Suprapubic skin (tissue), 4 donors: ENCODE data around the gene AGMAT. TPM values are rescaled to one million over a fixed set of nuclear protein-coding genes. Genes with fewer than 3 reads are reported as not detected.

Source experiments
- DNase-seq, 2 donors: peaks; one replicate each; pipeline ENCODE4 v3.0.0-alpha.2; 2019; ENCODE audit warnings: low spot score in 2 of 2
- H3K27ac ChIP-seq: fragments of 200-600 bp; sonication (generic); one replicate; pipeline ENCODE4 v1.5.1; 2019
- H3K27me3 ChIP-seq: fragments of 200-600 bp; sonication (generic); one replicate; pipeline ENCODE4 v1.5.1; 2019
- H3K36me3 ChIP-seq: fragments of 200-600 bp; sonication (generic); one replicate; pipeline ENCODE4 v1.5.1; 2019
- H3K4me1 ChIP-seq: fragments of 200-600 bp; sonication (generic); one replicate; pipeline ENCODE4 v1.5.1; 2019
- H3K4me3 ChIP-seq: fragments of 200-600 bp; sonication (generic); one replicate; pipeline ENCODE4 v1.5.1; 2019; ENCODE audit warnings: mild to moderate bottlenecking
- H3K9me3 ChIP-seq: fragments of 200-600 bp; sonication (generic); one replicate; pipeline ENCODE4 v1.5.1; 2019
- EP300 ChIP-seq: sonication (generic); formaldehyde crosslinking; IDR thresholded peaks from one replicate; pipeline ENCODE4 v1.6.1; 2017; ENCODE audit warnings: antibody characterized with exemption
- POLR2A ChIP-seq, 2 donors: fragments of 450-650 bp; IDR thresholded peaks; one replicate each; pipeline ENCODE4 v1.6.1; 2017; ENCODE audit warnings: antibody characterized with exemption in 2 of 2, mild to moderate bottlenecking in 2 of 2, moderate library complexity in 2 of 2
- POLR2AphosphoS5 ChIP-seq, 3 donors: sonication (generic); formaldehyde crosslinking; IDR thresholded peaks; one replicate each; pipeline ENCODE4 v1.6.1; 2017; ENCODE audit warnings: antibody characterized with exemption in 3 of 3
- WGBS: methylation state at CpG from one replicate; pipeline ENCODE4 v1.1.5; 2018; 5-methylcytosine and 5-hydroxymethylcytosine counted together
- total RNA-seq, 4 donors: library from RNA; depleted of rRNA; stranded (reverse); fragments of >200 nt; gene quantifications; one replicate each; pipeline ENCODE4 v1.1.0, GENCODE V29; 2016
- TF ChIP-seq, protein P1 (sequence below), 2 donors: fragments of 200-600 bp in 1 of 2; fragments of 450-650 bp in 1 of 2; sonication (generic) in 1 of 2; IDR thresholded peaks; one replicate each; pipeline ENCODE4 v1.5.1; 2016 to 2019; ENCODE audit warnings: antibody characterized with exemption in 2 of 2, mild to moderate bottlenecking in 1 of 2, moderate library complexity in 1 of 2

Gene AGMAT
- total RNA-seq, 4 donors from 2014 or later, result 0.72 TPM; not detected in 3

DNA sequence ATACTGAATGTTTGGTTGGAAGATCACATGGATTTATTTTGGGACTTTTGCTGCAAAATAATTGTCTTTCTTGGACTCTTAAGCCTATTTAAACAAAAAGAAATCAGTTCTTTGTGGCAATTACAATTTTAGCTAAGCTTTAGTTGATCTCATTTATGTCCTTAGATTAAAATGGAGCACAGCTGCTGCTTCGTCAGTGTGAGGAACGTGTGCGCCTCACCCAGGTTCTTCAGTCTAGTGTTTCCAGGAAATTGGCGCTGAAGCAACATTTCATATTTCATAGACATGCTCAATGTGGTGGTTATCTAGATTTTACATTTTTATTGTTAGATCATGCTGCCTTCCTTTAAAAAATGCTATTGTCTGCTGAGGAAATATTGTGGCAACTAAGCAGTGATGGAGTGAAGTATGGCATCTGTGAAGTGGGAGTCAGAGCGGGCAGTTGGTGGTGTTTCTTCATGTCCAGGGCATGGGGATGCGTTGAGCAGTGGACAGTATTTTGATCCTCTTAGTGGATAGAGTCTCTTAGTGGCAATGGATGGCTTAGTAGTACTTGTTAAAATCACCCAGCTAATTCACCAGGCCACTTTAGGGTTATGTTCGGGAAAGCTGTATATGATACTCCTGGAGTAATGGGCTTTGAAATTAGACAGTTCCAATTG, 38.0 kb upstream of the AGMAT start:
- DNase-seq, result no peak
- peaks cover 61% of the 10 kb centered on the region for H3K4me1 ChIP-seq
- TF ChIP-seq, protein P1, sequence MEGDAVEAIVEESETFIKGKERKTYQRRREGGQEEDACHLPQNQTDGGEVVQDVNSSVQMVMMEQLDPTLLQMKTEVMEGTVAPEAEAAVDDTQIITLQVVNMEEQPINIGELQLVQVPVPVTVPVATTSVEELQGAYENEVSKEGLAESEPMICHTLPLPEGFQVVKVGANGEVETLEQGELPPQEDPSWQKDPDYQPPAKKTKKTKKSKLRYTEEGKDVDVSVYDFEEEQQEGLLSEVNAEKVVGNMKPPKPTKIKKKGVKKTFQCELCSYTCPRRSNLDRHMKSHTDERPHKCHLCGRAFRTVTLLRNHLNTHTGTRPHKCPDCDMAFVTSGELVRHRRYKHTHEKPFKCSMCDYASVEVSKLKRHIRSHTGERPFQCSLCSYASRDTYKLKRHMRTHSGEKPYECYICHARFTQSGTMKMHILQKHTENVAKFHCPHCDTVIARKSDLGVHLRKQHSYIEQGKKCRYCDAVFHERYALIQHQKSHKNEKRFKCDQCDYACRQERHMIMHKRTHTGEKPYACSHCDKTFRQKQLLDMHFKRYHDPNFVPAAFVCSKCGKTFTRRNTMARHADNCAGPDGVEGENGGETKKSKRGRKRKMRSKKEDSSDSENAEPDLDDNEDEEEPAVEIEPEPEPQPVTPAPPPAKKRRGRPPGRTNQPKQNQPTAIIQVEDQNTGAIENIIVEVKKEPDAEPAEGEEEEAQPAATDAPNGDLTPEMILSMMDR (IDR thresholded peaks at IDR 0.05), result no peak
- TF ChIP-seq POLR2A (IDR thresholded peaks at IDR 0.05), result no peak
- TF ChIP-seq EP300, result no peak
- H3K36me3 ChIP-seq, result peaks cover 7% of the 10 kb centered on the region
- no peaks in the 10 kb centered on the region for H3K9me3 ChIP-seq
- H3K27me3 ChIP-seq, result no peaks in the 10 kb centered on the region
- 79% methylated on average over 7 of the region's 7 CpGs for WGBS
- no peak overlapping the region for H3K27ac ChIP-seq
- H3K4me3 ChIP-seq, result no peak overlapping the region

DNA sequence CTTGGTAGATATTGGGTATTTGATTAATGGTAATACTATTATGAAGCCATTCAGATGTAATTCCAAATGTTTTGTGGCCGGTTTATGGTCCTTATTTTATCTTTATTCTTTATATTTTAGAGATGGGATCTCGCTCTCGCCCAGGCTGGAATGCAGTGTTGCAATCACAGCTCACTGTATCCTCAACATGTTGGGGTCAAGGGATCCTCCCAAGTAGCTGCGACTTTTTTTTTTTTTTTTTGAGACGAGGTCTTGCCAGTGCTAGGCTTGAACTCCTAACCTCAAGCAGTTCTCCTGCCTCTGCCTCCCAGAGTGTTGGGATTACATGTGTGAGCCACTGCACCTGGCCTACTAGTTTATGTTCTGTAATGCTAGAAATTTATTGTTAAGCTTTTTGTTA, 37.1 kb upstream of the AGMAT start:
- 44% methylated on average over 5 of the region's 5 CpGs for WGBS
- Histone ChIP-seq H3K27me3 (no peaks in the 10 kb centered on the region), H3K9me3 (no peaks in the 10 kb centered on the region), H3K4me3 (no peak overlapping the region), H3K36me3 (peaks cover 2% of the 10 kb centered on the region), H3K4me1 (peaks cover 53% of the 10 kb centered on the region), H3K27ac (no peak overlapping the region)
- no peak for DNase-seq
- TF ChIP-seq EP300 (no peak), POLR2AphosphoS5 (IDR thresholded peaks at IDR 0.05) (no peak), POLR2A (IDR thresholded peaks at IDR 0.05) (no peak)
- TF ChIP-seq, protein P1 (IDR thresholded peaks at IDR 0.05), result no peak

DNA sequence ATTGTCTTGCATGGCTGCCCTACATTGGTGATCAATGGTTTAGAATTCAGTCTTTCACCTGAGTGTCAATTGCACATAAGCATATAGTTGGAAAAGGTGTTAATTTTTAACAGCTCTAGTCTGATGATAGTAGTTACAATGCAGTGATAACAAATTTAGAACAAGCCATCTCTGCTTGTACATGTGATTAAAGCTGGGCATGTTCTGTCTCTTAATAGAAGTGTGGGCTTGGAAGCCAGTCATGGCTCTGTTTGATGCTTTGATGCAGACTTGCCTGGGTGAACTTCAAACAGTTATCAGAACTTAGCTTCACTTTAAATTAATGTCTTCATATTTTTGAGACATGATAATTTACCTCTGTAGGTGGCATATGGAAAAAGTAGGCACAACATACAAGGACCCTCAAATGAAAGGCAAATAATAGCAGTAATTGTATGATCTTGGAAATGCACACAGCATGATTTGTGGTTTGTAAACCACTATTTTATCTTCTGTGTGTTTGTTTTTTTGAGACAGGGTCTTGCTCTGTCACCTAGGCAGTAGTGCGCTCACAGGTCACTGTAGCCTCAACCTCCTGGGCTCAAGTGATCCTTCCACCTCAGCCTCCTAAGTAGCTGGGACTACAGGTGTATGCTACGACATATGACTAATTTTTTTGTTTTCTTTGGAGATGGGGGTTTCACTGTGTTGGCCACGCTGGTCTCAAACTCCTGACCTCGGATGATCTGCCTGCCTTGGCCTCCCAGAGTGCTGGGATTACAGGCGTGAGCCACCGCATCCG, 36.2 kb upstream of the AGMAT start:
- WGBS, result 94% methylated on average over 7 of the region's 7 CpGs
- Histone ChIP-seq H3K4me1 (peaks cover 59% of the 10 kb centered on the region), H3K27ac (no peak overlapping the region), H3K36me3 (no peaks in the 10 kb centered on the region), H3K9me3 (no peaks in the 10 kb centered on the region), H3K4me3 (no peak overlapping the region), H3K27me3 (no peaks in the 10 kb centered on the region)
- no peak for DNase-seq
- TF ChIP-seq EP300 (no peak), POLR2AphosphoS5 (IDR thresholded peaks at IDR 0.05) (no peak), POLR2A (IDR thresholded peaks at IDR 0.05) (no peak)
- TF ChIP-seq, protein P1 (IDR thresholded peaks at IDR 0.05), result no peak

DNA sequence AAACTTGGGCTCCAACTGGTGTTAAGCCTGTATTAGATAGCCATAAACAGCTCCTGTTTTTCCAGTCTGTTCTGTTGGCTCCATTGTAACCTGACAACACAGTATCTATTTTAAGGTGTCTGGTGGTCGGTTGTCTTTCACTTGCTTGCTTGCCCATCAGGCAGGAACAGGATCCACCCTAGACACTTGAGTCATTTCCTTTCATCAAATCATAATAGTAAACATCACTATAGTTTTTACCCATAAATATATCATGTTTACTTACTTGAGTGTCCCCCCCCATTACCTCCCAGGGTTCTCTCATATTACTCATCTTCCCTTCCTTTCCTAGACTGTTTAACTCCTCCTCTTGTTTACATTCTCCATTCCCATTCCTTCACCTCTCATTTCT, 35.3 kb upstream of the AGMAT start:
- Histone ChIP-seq H3K4me3 (peak overlapping the region; percentile 73), H3K27me3 (no peaks in the 10 kb centered on the region), H3K27ac (peak overlapping the region; percentile 99), H3K36me3 (no peaks in the 10 kb centered on the region), H3K4me1 (peaks cover 62% of the 10 kb centered on the region), H3K9me3 (no peaks in the 10 kb centered on the region)
- 14% methylated on average over 1 of the region's 1 CpG for WGBS
- DNase-seq, result no peak
- no peak for TF ChIP-seq POLR2AphosphoS5 (IDR thresholded peaks at IDR 0.05)
- TF ChIP-seq POLR2A (IDR thresholded peaks at IDR 0.05), result no peak
- TF ChIP-seq, protein P1 (IDR thresholded peaks at IDR 0.05), result no peak
- no peak for TF ChIP-seq EP300
